ENCODE data around the gene PRRG1.
"Not testable (repeated sequence)": the region's sequence is repeated elsewhere in the genome, so short reads cannot be mapped to it uniquely, and the experiment has no call there.

Gene PRRG1

DNA sequence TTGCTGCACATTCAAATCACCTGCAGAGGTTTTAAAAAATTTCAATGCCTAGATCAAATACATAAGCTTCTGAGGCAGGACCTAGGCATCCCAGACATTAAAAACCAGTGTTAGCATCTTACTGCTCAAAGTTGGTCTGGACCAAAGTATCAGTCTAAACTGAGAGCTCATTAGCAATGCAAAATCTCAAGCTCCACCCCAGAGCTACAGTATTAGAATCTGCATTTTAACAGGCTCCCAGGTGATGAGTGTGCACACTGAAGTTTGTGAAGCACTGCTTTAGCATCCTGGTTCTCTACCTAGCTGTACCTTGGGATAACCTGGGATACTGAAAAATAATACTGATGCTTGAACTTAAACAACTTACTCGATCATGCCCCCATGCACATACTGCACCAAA is 96.0 kb downstream of the PRRG1 start:
- no peak overlapping the region for H3K27ac ChIP-seq
- TF ChIP-seq, protein P1, sequence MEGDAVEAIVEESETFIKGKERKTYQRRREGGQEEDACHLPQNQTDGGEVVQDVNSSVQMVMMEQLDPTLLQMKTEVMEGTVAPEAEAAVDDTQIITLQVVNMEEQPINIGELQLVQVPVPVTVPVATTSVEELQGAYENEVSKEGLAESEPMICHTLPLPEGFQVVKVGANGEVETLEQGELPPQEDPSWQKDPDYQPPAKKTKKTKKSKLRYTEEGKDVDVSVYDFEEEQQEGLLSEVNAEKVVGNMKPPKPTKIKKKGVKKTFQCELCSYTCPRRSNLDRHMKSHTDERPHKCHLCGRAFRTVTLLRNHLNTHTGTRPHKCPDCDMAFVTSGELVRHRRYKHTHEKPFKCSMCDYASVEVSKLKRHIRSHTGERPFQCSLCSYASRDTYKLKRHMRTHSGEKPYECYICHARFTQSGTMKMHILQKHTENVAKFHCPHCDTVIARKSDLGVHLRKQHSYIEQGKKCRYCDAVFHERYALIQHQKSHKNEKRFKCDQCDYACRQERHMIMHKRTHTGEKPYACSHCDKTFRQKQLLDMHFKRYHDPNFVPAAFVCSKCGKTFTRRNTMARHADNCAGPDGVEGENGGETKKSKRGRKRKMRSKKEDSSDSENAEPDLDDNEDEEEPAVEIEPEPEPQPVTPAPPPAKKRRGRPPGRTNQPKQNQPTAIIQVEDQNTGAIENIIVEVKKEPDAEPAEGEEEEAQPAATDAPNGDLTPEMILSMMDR (conservative IDR thresholded peaks at IDR 0.05), result no peak
- no peak for TF ChIP-seq ZFX (IDR thresholded peaks at IDR 0.05)

DNA sequence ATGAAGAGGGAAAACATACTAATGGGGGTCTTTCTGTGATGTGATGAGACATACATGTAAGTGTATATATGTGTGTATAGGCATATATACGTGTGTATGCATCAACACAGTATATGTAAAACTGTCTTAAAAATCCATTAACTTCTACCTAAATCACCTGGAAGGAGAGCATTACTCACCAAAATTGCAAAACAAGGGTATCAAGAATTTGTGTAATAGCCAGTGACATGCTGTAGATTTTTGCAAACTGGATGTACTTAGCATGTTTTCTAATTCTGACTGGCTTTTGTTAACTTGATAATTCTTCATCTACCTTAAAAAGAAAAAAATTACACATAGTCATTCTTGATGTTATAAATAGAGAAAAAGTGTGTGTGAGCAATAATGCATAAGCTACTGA is 104.7 kb downstream of the PRRG1 start:
- no peak overlapping the region for H3K27ac ChIP-seq
- no peak for TF ChIP-seq ZFX (IDR thresholded peaks at IDR 0.05)
- TF ChIP-seq, protein P1 (conservative IDR thresholded peaks at IDR 0.05), result no peak

DNA sequence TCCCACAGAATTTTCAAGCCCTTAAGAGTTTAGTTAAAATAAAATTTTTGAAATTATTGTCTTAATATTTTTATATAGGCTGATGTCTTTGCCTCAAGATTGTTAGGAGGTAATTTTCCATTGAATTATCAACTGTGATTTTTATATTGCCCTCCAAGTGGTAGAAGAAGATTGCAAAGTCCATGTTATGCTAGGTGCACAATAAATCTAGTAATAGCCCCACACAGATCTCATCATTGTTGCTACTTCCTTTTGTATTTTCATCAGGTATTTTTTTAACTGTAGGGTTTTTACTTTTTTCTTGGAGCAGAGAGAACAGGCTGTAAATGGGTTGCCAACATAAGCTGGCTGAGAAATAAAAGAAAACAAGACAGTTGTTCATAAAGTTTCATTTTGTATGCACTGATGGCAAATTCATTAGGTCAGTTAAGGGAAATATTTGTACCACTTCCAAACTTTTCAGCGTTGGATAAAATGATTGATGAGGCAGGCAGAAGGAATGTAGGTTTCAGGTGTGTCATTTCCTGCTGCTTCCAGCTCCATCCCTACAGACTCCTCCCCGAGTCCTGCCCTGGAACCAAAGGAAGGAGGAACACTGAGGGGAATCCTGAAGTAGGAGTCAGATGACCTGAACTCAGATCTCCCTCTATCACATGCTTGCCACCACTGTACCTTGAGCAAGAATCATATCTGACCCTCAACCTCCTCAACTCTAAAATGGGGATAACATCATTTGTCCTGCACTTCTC is 105.5 kb downstream of the PRRG1 start:
- H3K27ac ChIP-seq, result no peak overlapping the region
- TF ChIP-seq, protein P1 (conservative IDR thresholded peaks at IDR 0.05), result no peak
- no peak for TF ChIP-seq ZFX (IDR thresholded peaks at IDR 0.05)

DNA sequence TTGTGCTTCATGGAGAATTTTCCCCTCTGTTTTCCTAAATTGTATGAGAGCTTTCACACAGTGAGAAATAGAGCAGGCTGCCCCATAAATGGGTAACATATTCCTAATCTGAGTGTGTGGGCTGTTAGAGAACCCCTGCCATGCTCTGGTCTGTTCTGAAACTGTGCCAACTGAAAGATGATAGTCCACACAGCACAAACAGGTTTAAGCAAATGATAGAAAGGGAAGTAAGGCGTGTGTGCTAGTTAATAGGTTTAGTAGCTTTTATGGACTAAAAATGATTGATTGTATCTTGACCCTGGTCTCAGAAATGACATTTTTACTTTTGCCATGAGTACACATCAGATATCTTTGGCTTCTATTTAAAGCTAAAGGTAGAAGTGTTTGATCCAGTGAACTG is 106.2 kb downstream of the PRRG1 start:
- TF ChIP-seq, protein P1 (conservative IDR thresholded peaks at IDR 0.05), result no peak
- no peak overlapping the region for H3K27ac ChIP-seq

DNA sequence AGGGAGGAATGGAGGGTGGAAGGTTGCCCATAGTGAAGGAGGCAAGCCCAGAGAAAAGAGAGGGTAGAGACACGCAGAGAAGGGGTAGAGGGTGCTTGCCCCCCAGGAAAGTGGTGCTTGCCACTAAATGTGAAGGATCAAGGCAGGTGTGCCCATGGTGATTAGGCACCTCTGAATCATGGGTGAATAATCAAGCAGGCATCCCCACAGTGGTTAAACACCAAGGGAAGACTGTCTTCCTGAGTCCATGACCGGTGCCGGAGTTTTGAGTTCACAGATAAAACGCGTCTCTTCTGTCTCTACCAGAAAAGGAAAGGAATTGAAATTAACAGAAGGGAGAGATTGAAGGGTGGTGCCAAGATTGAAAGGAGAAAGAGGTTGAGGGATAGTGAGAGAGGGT is 111.1 kb downstream of the PRRG1 start:
- H3K27ac ChIP-seq, result not testable (repeated sequence)

DNA sequence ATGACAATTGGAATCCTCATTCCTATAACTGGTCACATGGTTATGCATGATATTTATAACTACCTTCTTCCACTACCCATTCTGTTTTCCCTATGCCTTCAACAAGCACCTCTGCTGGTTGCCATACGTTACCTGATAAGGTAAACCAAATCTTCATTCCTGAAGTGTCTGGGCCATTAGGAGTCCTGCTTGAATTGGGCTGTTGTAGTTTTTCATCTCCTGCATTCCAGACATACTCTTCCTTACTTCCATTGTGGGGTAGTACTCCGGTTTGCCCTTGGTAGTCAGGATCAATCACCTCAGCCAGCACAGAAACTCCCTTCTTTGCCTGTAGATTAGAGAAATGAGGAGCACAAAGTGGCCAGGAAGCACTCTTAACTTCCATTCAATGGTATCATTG is 113.2 kb downstream of the PRRG1 start:
- no peak for TF ChIP-seq ZFX (IDR thresholded peaks at IDR 0.05)
- TF ChIP-seq, protein P1 (conservative IDR thresholded peaks at IDR 0.05), result no peak
- no peak overlapping the region for H3K27ac ChIP-seq

DNA sequence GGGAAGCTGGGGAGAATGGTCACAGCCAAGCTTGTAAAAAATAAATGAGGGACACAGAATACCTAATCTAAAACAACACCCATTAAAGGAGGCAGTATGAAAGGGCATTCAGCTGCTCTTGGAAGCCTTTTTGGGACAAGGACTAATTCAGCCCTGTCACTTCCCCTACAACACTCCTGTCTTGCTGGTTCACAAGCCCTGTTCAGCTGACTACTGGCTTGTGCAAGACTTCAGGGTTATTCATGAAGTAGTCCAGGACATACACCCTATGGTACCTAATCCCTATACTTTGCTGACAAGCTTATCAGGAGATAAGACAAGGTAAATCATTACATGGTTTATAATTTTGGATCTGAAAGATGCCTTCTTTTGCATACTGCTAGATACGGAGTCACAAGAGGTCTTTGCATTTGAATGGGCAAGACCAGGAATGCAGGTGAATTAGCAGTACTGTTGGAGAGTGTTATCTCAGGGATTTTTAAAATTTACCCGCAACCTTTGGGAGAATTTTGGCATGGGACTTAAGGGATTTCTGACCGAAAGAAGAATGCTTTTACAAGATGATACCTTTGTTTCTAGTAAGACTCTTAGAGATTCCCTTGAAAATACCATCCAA is 119.1 kb downstream of the PRRG1 start:
- TF ChIP-seq, protein P1 (conservative IDR thresholded peaks at IDR 0.05), result no peak
- no peak for TF ChIP-seq ZFX (IDR thresholded peaks at IDR 0.05)
- H3K27ac ChIP-seq, result no peak overlapping the region

DNA sequence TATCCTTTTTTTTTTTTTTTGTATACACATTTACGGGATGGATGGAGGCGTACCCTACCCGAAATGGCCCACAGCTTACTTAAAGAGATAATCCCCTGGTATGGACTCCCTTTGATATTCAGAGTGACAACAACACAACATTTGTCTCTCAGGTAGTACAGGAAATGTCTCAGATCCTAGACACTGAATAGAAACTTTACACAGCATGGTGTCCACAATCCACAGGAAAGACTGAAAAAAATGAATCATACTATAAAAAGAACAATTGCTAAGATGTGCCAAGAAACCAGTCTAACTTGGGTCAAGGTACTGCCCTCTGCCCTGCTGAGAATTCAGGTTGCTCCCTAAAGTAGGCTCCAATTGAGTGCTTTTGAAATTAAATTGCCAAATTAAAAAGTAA is 121.5 kb downstream of the PRRG1 start:
- H3K27ac ChIP-seq, result no peak overlapping the region
- TF ChIP-seq, protein P1 (conservative IDR thresholded peaks at IDR 0.05), result no peak
